H1 (cell line): ENCODE results near the gene SKIDA1. TPM values are rescaled to one million over a fixed set of nuclear protein-coding genes. Genes with fewer than 3 reads are reported as not detected.
A peak's percentile ranks its signal among the peaks of the same experiment; 100 is the strongest.

ENCODE experiments used
- BACH1 ChIP-seq: IDR thresholded peaks from 2 replicates; pipeline ENCODE4 v1.6.1; 2012; ENCODE audit warnings: low read length, improper control_type of control experiment
- CHD1 ChIP-seq: IDR thresholded peaks from 2 replicates; pipeline ENCODE4 v1.6.1; 2012; ENCODE audit warnings: low read depth, low read length, improper control_type of control experiment
- CHD2 ChIP-seq: IDR thresholded peaks from 2 replicates; pipeline ENCODE4 v1.6.1; 2012; ENCODE audit warnings: low read length, improper control_type of control experiment
- FOSL1 ChIP-seq: IDR thresholded peaks from 2 replicates; pipeline ENCODE4 v1.6.1; 2011; ENCODE audit warnings: mild to moderate bottlenecking, low read depth, low read length, moderate library complexity; ENCODE audit not compliant: insufficient read depth
- GTF2F1 ChIP-seq: IDR thresholded peaks from 2 replicates; pipeline ENCODE4 v1.6.1; 2012; ENCODE audit warnings: low read depth, low read length, improper control_type of control experiment, borderline replicate concordance
- KDM5A ChIP-seq: fragments of 200-600 bp; IDR thresholded peaks from 2 replicates; pipeline ENCODE4 v1.7.1; 2012; ENCODE audit warnings: mild to moderate bottlenecking, low read length, inconsistent platforms, mixed read lengths
- MAFK ChIP-seq: IDR thresholded peaks from 2 replicates; pipeline ENCODE4 v1.6.1; 2012; ENCODE audit warnings: low read depth, mild to moderate bottlenecking, improper control_type of control experiment, low read length
- NANOG ChIP-seq: IDR thresholded peaks from 2 replicates; pipeline ENCODE4 v1.6.1; 2011; ENCODE audit warnings: low read length, low read depth, mild to moderate bottlenecking, inconsistent platforms; ENCODE audit not compliant: insufficient read depth, poor library complexity, severe bottlenecking
- NRF1 ChIP-seq: IDR thresholded peaks from 2 replicates; pipeline ENCODE4 v1.6.1; 2011; ENCODE audit warnings: mild to moderate bottlenecking, low read depth, low read length, improper control_type of control experiment
- POLR2A ChIP-seq, 2 experiments: IDR thresholded peaks; 1 replicate in 1 of 2; 2 replicates in 1 of 2; pipeline ENCODE4 v1.6.1; 2011; ENCODE audit warnings: low read depth in 2 of 2, low read length in 2 of 2, mild to moderate bottlenecking in 2 of 2; ENCODE audit errors: control extremely low read depth in 1 of 2
- RNF2 ChIP-seq: fragments of 200-900, 300-1000 bp; sonication (generic); IDR thresholded peaks from 2 replicates; pipeline ENCODE4 v1.7.1; 2016; ENCODE audit warnings: borderline replicate concordance, low read depth, mild to moderate bottlenecking, antibody characterized with exemption, low read length; ENCODE audit not compliant: poor library complexity, severe bottlenecking; ENCODE audit errors: missing control alignments
- SAP30 ChIP-seq: fragments of 300-600 bp; sonication (generic); IDR thresholded peaks from 2 replicates; pipeline ENCODE4 v1.7.1; 2012; ENCODE audit warnings: low read length, moderate library complexity, mild to moderate bottlenecking, inconsistent platforms; ENCODE audit not compliant: insufficient read depth, insufficient replicate concordance
- SP2 ChIP-seq: IDR thresholded peaks from 2 replicates; pipeline ENCODE4 v1.6.1; 2012; ENCODE audit warnings: mild to moderate bottlenecking, low read length, inconsistent platforms
- TAF1 ChIP-seq: IDR thresholded peaks from 2 replicates; pipeline ENCODE4 v1.6.1; 2011; ENCODE audit warnings: mild to moderate bottlenecking, low read depth, low read length
- TBP ChIP-seq: IDR thresholded peaks from 2 replicates; pipeline ENCODE4 v1.6.1; 2011; ENCODE audit warnings: low read depth, low read length, improper control_type of control experiment
- TEAD4 ChIP-seq: IDR thresholded peaks from 2 replicates; pipeline ENCODE4 v1.6.1; 2012; ENCODE audit warnings: low read depth, low read length, inconsistent platforms, mixed read lengths
- ZNF274 ChIP-seq: IDR thresholded peaks from 2 replicates; pipeline ENCODE4 v1.7.0; 2012; ENCODE audit warnings: low read length, borderline replicate concordance; ENCODE audit errors: extremely low read depth
- polyA plus RNA-seq, 7 experiments: library from polyadenylated mRNA; depleted of rRNA in 3 of 7; stranded (reverse) in 5 of 7; unstranded in 2 of 7; fragments of >200 nt in 5 of 7; fragments of 200-250 nt in 2 of 7; gene quantifications; 1 replicate in 5 of 7; 2 replicates in 1 of 7; 4 replicates in 1 of 7; pipeline versions ENCODE4 v1.2.1 to v1.2.3, GENCODE V29; 2011 to 2013; ENCODE audit warnings: missing spikeins in 2 of 7, mixed read lengths in 2 of 7
- total RNA-seq: library from RNA; stranded (reverse); fragmentation: NEBNext Ultra II Directional; extraction: Animal tissue kit (Norgen Biotek cat#: 25700); gene quantifications from 2 replicates; pipeline ENCODE4 v1.2.1, GENCODE V29; 2021
- TF ChIP-seq, protein P1 (sequence below): IDR thresholded peaks from 2 replicates; pipeline ENCODE4 v1.6.1; 2012; ENCODE audit warnings: low read length, inconsistent platforms

SKIDA1 gene
- total and polyA plus RNA-seq, 2 of the 8 experiments (the other 6 are each of a cell fraction or from before 2014, with no cell fraction given) = 1.5 to 8.0 TPM

DNA sequence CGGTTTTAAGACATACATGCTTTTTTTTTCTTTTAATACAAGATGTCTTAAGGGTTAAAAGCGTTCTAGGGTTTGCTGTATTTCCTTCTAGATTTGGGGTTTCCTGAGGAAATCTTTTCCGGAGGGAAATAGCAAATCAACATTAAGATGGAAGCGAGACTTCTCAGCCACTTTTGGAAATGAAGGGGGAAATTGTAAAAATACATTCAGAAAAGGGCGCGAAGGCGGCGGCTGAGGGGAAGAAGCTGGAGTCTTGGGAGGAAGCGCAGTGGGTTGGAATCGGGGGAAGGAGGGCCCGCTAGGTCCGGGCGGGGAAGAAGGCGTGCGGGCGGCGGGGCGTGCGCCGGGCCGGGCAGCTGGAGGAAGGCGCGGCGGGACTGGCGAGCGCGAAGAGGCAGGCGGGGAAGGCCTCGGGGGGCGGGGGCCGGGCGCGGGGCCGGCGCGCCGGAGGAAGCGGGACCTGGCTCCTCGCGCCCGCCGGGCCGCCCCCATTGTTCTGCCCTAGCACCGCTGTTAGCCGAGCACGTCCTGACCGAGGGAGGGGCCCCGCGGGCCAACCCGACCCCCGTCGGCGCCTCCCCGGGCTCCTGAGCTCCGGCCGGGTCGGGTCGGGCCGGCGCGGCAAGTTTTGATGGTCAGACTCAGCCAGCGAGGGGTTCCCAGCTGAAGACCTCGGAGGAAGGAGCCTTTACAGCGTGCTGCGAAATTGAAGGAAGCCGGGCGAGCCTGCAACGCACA is 1.5 kb upstream of the SKIDA1 start (continued):
- TF ChIP-seq ZNF274 (no peak), RNF2 (no peak), CHD2 (no peak), BACH1 (no peak), TBP (peak; percentile 72), TEAD4 (peak; percentile 7; the same call in 1 of the 2 replicates), MAFK (no peak), KDM5A (no peak), POLR2A (IDR thresholded peaks at IDR 0.05; ENCODE audit: control extremely low read depth in 1 of 2, low read depth in 2 of 2, low read length in 2 of 2) (peak; percentile 39 to 66), SP2 (no peak), NRF1 (no peak), CHD1 (peak; percentile 78; the same call in 1 of the 2 replicates), NANOG (no peak), FOSL1 (no peak), TAF1 (peak; percentile 73), GTF2F1 (no peak), SAP30 (no peak)
- TF ChIP-seq, protein P1, sequence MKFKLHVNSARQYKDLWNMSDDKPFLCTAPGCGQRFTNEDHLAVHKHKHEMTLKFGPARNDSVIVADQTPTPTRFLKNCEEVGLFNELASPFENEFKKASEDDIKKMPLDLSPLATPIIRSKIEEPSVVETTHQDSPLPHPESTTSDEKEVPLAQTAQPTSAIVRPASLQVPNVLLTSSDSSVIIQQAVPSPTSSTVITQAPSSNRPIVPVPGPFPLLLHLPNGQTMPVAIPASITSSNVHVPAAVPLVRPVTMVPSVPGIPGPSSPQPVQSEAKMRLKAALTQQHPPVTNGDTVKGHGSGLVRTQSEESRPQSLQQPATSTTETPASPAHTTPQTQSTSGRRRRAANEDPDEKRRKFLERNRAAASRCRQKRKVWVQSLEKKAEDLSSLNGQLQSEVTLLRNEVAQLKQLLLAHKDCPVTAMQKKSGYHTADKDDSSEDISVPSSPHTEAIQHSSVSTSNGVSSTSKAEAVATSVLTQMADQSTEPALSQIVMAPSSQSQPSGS = no peak
